Measurements from ENCODE around the gene FBXO28.

- TF ChIP-seq CTCF (IDR thresholded peaks at IDR 0.05) (no peak), POLR2A (IDR thresholded peaks at IDR 0.05) (no peak)
Observed at GRCh38 chr1:224080115-224080774, 33.7 kb upstream of the FBXO28 start.
